HG03520 (cell line): ENCODE measurements around the gene NPVF.

Experiments
- ATAC-seq: cut with Tn5 transposase; IDR thresholded peaks from one replicate; pipeline ENCODE4 v1.9.1; 2021; ENCODE audit warnings: mild to moderate bottlenecking, moderate library complexity; ENCODE audit not compliant: unreplicated experiment

Gene NPVF, protein sequence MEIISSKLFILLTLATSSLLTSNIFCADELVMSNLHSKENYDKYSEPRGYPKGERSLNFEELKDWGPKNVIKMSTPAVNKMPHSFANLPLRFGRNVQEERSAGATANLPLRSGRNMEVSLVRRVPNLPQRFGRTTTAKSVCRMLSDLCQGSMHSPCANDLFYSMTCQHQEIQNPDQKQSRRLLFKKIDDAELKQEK

DNA sequence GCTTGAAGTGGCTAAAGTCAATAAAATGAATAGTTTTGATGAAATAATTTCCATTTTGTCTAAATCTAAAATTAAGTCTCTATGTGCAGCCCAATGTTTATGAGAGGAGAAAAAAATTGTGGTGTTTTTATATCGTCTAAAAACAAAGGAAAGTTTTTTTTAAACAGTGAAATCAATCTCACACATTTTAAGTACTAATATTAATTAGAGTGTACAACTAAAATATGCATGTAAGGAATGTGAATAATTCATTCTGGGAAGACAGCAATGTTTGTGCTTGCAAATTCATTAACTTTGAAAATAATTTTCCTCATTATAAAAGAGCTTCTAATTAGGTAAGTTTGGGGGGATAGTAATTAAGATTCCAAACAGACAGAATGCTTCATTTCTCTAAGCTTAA, at the start of gene NPVF:
NPVF (minus strand) TSS at position 101 of the 400 bp plus-strand sequence; CDS start at position 54, 47 bp downstream.
- no peak for ATAC-seq

DNA sequence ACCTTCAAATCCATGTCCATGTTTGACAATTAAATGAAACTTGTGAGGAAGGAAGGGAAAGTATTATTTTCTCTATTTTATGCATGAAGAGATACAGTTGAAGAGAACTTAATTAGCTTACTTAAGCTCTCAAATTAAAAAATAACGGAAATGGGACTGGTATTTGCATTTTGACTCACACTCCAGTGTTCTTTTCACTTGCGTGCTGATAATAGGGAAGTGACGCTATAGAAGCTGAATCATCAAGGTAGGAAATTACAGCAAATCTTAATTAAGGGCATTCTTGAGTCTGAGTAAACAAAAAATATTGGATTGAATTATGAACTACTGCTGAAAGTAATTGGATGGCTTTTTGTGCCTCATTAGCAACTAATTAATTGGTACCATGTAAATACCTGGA, 44.0 kb upstream of the NPVF start:
- ATAC-seq: no peak

DNA sequence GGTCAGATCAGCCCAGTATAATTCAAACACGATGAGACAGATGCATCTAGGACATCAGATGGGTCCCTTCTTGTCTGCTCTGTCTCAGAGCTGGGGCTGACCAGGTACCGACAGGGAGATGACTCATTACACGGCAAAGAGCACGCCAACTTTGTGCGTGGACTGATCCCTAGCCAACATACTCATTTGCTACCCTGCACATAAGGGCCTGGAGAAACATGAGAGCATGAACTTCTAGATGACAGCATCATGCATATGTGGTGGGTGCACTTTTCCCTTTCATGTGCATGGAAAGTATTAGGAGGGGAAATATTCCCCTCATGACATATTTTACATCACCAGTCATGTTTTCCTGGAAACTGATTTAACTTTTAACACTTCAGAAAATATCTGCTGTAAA, 35.1 kb upstream of the NPVF start:
- ATAC-seq: no peak

DNA sequence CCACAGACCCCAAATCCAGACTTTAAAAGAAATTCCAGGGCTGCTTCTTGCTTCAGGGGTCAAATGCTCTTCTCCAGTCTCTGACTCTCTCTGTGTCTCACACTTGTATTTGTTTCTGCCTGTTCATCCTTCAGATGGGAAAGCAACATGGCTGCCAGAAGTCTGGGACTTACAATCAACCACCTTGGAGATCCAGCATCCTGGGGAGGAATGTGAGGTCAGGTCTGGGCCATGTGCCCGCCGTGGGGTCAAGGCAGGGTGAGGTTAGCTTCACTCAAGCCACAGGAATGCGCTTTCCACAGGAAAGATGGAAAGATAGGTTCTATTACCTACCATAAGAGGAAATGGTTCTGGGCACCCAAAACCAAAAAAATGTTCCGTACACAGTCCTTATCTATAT, 34.3 kb upstream of the NPVF start:
- no peak for ATAC-seq

DNA sequence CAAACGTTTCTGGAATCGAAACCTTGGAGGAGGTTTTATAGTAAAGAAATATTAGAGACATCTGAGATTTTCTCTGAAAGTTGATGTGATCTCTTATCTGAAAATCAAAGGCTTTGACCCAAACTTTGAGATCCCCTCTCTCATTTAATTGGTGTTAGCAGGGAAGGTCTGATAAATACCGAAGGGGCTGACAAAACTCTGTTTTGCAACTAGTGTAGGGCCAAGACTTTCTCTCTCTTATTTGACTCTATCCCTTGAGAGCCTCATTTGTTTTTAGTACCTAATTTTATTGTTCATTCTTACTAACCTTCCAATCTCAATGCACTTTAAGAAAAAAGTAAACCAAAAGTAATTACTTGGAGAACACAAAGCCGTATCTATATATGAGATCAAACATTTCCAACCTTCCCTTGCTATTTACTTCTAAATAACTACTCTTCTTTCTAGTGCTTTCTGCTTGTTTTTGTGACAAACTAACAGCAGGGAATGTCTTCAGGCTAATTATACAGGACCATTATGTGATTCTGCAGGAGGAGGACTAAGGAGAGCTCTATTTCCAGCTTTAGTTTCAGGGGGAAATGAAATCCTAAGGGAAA, 33.4 kb upstream of the NPVF start:
- no peak for ATAC-seq

DNA sequence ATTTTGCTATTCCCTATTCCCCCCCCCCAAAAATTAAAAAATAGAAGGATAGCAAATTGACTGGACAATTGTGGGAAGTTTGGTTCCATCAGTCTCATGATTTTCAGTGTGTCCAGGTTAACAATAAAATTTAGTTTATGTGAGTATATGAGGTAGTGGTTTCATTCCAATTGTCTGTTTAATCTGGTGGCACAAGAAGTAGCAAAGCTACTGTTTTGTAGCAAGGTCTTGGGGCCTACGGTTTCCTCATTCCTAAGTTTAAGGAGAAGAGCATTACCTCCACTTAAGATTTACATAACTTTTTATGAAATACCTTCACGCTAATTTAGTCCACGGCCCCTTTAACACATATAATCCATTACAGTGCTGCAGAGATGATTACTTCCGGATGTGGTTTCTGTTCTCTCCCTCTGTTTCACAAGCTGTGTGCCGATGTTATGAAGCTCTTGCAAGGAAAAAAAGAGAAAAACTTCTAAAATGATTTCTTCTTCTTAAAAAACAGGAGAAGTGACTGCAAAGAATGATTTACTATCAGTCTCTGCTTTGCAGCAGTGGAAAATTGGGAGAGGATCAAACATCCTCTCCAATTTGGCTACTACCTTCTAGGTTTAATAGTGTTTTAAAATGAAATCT, 32.7 kb upstream of the NPVF start:
- no peak for ATAC-seq

DNA sequence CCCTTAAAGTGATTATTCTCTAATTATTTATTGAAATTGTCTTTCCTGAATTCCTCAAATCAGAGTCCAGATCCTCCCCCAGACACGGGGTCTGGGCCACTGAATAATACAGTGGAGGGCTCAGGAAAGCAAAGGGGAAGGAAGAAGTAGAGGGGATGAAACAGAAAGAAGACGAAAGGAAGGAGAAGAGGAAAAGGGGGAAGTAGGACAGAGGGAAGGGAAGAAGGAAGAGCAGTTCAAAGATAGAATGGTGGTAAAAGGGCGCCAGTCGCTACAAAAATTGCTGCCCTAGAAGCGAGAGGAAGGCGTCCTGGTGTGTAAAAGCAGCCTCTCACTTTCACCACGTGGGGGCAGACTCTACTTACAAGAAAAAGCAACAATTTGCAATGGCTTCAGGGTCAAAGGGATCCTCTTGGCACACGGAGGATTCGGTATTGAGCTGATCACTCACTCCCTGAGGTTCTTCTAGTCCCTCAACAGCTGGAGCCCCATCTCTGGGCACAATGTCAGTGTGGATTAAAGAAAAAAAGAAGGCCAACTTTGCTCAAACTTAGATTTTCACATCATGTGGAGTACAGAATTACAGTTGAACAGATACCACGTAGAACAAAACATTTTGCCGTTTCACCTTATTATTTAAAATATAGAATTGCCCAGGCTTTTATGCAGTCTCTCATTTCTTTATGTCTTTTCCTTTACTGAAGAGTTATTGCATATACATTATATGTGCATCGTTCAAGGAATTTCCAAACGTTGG, 31.4 kb upstream of the NPVF start:
- peak; percentile 73 for ATAC-seq

DNA sequence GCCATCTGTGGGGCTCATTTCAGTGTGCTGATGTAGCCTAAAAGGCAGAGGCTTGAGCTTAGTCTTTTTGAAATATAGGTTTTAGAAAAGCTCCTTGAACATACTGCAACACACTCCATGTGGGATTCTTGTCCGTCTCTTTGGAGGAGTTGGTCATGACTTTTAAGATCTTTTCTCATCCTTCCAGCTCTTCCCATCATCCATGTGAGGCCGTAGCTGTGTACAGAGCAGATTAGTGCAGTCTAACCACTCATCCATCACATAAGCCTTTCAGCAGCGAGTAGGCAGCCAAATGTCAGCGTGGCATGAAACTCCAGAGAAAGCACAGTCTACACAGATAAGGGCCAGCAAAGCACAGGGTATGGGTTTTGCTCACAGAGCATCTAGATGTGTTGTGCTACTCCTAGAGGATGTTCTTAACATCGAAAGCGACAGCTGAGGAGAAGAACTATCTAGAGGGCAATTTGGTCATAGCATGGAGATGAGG, 28.1 kb upstream of the NPVF start:
- no peak for ATAC-seq

DNA sequence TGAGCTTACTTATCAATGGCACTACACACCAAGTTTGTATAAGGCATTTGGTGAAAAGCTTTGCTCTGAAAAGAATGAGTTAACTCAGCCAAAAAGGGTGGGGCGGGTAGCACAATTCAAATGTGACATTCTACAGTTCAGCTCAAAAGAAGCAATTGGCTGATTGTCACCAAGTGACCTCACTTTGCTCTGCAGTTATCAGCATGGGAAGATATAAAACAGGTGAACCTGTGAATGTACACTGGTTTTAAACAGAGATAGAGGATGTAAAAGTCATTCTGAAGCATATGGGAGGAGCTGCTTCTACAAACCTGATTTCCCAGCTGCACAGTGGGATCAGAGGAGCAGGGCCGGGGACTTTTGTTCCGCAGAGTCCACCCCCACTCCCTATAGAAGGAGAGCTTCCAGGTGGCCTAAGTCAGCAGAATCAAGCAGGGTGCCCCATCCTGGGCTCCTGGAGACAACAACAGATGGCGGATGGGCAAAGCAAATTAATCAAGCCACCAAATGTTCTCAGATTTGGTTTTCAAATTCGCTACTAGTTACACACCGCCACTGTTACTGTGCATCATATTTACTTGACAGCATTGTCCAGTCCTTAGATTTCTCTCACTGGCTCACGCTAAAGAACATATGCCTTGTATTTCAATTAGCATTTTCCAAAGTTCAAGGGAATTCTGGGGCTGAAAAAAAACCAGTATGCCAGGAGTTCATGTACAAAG, 27.5 kb upstream of the NPVF start:
- ATAC-seq: no peak

DNA sequence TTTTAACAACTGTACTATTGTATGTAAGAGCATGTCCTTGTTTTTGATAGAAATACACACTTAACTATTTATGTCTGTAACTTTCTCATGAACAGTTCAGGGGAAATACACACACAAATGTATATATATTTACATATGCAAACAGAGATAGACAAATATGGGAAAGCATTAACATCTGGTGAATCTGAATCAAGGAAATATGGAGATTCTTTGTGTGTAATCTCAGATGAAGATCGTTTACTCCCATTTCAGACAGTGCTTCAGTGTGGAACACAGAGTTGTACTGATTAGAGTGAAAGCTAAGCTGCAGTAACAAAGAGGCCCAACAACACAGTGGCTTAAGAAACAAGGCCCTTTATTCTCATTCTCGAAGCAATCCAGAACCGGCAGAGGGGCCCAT, 26.3 kb upstream of the NPVF start:
- no peak for ATAC-seq

DNA sequence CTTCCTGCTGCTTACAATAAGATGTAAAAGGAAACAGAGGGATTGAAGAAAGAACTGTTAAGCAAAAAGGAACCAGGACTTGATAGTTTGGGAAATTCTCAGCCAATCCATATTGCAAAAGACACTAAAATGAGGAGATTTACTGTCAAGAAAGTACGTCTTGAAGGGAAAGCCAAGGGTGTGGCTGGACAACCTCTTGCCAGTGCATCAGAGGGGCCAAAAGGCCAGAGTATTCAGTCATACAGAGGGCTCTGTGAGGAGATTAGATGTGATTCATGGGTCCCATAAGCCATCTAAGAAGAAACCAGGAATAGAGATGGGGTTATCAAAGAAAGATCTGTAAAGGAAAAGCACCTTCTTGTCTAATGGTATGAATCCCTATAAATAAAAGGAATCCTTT, 25.4 kb upstream of the NPVF start:
- ATAC-seq: no peak

DNA sequence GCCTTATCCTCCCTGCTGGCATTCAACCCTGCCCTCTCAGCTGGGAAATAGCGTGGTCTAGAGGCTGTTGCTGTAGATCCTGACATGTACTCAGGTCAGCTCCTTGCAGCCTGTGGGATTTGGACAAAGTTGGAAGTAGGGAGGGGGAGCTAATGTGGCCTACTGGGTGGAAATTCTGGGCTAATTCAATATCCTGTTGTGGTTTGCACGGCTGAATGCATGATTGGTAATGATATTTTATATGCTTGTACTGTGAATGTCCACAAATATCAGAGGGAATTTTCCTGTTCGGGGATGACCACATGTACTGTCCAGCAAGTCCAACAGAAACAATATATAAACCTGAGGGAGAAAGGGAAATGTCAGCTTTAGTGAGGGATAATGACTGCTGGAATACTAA, 22.1 kb upstream of the NPVF start:
- no peak for ATAC-seq

DNA sequence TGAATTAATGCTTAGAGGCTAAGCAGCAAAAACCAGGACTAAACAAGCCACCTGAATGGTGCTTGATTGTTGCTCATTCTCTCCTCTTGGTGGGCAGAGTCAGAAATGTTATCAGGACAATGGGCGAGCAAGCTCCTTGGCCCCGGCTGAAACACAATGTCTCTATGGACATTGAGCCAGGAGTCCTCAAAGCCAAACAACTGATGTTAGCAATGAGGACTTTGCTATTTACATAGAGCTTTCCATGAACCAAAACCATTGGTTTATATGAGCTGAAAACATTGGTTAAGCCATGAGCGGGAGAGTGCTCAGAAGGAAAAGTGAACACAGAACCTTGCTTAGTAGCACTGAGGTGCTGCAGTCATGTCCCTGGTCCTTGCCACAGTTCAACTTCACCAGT, 21.5 kb upstream of the NPVF start:
- no peak for ATAC-seq

DNA sequence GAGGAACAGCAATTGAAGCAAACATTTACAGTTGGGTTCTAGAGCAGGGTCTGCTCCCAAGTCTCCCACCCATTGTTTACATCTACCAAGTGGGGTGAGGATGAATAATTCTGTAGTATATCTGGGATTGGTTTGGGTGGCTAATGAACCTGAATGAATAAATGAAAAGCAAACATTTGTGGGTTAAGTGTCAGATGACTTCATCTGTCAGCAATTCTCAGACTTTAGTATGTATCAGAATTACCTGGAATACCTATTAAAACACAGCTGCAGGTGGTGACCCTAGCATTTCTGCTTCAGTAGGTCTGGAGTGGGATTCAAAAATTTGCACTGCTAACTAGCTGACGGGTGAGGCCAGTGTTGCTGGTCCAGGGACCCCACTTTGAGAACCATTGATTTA, 18.0 kb upstream of the NPVF start:
- ATAC-seq: no peak

DNA sequence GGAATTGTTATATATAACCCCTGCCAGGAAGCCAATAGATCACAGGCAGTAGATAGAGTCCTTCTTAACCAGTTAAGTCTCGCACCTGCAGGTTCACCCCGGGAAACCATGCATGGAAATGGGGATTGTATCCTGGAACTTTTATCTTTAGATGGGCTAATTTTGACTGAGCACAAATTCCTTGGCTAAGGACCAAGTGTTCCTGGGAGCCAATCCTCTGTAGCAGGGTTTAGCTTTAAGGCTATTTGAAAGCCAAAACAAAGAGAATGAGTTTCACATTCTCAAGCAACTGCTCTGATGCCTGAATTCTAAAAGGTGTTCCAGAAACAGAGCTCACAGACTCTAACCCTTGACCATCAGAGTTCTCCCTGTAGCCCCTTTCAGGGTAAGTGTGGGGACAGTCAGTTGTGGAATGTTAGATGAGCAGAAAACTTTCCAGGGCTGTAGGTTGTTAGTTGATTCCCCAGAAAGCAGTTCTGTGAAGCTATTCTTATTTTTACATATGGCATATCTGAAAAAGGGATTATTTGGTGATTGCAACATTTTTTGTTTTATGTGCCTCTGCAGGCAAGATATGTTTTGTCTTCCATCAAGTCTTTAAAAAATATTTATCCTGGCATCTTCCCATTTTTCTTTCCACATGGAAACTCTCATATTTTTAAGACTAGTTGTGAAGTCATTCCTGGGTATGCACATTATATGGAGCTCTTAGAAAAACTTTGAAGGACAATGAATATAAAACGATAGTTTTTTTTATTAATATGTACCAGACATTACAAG, 16.2 kb upstream of the NPVF start:
- ATAC-seq: no peak

DNA sequence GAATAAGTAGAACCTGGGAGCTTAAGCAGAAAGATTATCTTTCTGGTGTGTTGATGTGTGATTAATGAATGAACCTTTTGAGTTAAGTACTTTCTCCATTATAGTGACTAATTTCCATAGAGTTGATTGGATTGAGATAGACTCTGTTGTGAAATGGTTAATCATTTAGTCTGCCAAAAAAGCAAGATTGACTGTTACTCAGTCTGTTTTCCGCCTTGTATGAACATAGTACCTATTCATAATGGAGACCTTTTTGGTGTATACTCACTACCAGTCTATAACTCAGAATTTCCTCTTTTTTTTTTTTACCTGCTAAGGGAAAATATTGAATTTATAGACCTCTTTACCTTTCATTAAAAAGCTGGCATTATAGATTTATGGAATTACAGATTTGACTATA, 14.4 kb upstream of the NPVF start:
- no peak for ATAC-seq

DNA sequence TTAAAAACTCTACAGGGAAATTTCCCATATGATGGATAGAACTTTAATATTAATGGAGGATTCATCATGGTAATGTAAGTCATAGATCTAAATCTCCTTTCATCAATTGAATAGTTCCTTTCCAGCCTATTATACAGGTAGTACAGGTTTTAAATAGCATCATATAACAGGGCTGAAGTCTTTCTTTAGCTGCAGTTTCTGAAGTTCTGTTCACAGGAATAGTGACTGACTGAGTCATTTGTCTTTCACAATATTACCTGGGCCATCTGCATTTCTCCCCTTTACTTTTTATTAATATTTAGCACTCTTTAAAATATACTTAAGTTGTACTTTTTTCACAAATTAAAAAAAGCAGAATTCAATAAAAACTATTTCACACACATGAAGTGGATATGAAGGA, 12.6 kb upstream of the NPVF start:
- ATAC-seq: no peak

DNA sequence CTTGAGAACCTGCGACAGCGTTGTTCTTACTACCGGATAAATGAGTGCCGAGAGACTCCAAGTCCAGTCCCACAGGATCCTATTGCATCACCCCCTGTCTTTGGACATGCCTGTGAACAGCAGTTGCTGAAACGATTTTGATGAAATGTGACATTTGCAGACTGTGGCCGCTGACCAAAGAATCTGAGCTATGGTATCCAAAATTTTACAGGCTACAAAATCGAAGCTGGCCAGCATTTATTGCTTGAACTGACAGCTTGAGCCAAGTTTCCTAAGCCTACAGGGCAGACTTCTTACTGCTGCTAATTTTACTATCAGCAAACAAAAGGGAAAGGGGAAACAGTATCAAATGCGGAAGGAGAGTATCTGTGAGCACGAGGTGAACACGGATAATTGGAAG, 12.1 kb upstream of the NPVF start:
- no peak for ATAC-seq

DNA sequence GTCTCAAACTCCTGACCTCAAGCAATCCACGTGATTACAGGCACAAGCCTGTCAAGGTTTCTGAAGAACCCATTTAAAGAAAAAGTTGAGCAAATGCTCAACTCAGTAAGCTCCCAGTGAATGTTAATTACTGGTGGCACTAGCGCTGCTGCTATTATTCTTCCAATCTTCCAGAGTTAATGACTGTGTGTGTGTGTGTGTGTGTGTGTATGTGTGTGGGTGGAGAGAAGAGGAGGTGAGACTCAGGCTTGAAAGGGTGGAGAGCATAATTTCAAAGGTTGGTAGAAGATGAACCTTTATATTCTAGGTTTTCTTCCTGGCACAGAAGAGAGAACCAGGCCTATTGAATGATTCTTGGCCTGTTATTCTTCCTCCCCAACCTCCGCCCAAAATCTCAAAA, 11.6 kb upstream of the NPVF start:
- no peak for ATAC-seq

DNA sequence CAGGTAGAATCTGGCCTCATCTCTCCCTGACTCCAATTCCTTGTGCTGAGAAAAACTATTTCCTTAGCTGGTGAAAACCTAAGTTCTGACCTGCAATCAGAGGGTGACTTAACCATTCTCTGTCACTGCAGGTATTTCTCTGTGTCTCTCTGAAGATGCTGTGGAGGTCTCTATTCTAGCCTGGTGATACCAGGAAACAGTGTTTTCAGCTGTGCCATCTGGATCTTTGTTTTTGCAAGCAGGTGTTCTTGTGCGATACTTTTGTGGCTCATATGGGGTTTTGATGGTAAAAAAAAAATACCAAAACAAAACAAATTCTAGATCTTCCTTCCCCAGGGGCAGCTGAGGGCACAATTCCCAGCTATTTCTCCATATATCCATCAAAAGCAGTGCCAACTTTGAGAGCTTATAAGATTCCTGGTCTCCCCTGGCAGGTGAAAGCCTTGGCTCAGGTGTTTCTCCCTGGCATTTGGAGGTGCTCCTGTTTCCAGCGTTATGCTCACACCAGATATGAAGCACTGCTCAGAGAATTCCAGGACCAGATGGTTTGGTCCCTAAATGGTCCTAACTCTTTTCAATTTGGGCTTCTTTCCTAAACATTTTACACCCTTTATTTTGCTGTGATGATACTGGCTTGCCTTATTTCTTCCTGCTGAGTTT, 9.9 kb upstream of the NPVF start:
- no peak for ATAC-seq
